Muscle layer of duodenum (tissue), 2 donors: ENCODE data around the gene PTPRQ.

Experiments used
- H3K27ac ChIP-seq: one replicate; pipeline ENCODE4 v1.7.0; 2013; ENCODE audit warnings: mild to moderate bottlenecking, low read length
- H3K27me3 ChIP-seq: one replicate; pipeline ENCODE4 v1.7.0; 2013; ENCODE audit warnings: low read depth, mild to moderate bottlenecking, control low read depth, low read length
- H3K36me3 ChIP-seq, 2 donors: one replicate each; pipeline ENCODE4 v1.7.0; 2013; ENCODE audit warnings: low read length in 2 of 2, control low read depth in 1 of 2, mild to moderate bottlenecking in 1 of 2; ENCODE audit not compliant: insufficient read depth in 2 of 2, control insufficient read depth in 1 of 2
- H3K4me1 ChIP-seq, 2 donors: one replicate each; pipeline ENCODE4 v1.7.0; 2013; ENCODE audit warnings: low read length in 2 of 2, mild to moderate bottlenecking in 2 of 2, control low read depth in 1 of 2, moderate library complexity in 1 of 2; ENCODE audit not compliant: insufficient read depth in 2 of 2, control insufficient read depth in 1 of 2
- H3K4me3 ChIP-seq, 2 donors: one replicate each; pipeline ENCODE4 v1.7.0; 2013; ENCODE audit warnings: low read length in 2 of 2, low read depth in 1 of 2, mild to moderate bottlenecking in 1 of 2
- H3K9me3 ChIP-seq, 2 donors: one replicate each; pipeline ENCODE4 v1.7.0; 2013; ENCODE audit warnings: low read length in 2 of 2, control low read depth in 1 of 2, mild to moderate bottlenecking in 1 of 2; ENCODE audit not compliant: control insufficient read depth in 1 of 2
- donor health status: healthy.

Gene PTPRQ

DNA sequence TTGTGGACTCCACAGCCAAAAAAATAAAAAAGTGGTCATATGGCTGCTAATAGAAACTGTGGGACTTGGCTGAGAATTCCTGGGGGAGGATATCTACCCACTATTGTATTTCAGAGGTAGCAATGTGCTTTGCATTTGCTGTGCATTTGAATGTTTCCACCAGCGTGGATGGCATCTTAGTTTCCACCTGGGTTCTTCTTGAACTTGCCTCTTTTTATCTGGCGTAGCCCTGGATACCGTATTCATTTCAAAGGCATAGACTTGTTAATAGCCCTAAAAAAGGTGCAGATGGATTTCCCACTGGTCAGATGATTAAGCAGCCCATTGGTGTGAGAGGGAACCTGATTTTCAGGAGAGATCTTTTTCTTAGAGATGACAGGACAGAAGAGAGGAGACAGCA lies 270.8 kb downstream of the PTPRQ start:
- H3K4me1 ChIP-seq: no peaks in the 10 kb centered on the region
- H3K27me3 ChIP-seq: peaks cover 29% of the 10 kb centered on the region
- no peaks in the 10 kb centered on the region for H3K36me3 ChIP-seq
- no peak overlapping the region for H3K27ac ChIP-seq
- H3K9me3 ChIP-seq: peaks cover 0 to 5% of the 10 kb centered on the region in 2 donors
- no peak overlapping the region for H3K4me3 ChIP-seq

DNA sequence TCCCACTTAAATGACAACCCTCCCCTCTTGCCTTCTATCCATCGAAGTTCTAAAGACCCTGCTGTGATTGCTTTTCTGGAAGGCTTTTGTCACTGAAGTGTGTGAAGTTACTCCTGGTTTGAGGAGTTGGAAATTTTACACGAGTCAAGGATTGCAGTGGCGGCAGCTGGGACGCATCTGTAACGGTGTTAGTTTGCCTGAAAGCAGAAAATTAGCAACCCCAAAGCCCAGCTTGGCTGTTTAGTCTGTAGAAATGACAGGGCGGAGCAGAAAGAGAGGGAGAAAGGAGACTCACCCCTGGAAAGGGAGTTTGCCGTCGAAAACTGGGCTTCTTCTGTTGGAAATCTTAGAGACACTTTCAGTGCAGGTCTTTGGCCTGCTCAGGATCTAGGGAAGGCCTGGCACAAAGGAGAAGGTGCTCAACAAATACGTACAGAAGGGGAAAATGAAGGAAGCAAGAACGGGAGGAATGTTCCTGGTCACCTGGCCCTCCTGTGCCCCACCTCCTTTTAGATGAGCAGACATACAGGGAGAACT lies 271.7 kb downstream of the PTPRQ start:
- Histone ChIP-seq H3K4me1 (no peaks in the 10 kb centered on the region), H3K9me3 (peaks cover 0 to 5% of the 10 kb centered on the region in 2 donors), H3K27me3 (peaks cover 29% of the 10 kb centered on the region), H3K27ac (no peak overlapping the region), H3K36me3 (no peaks in the 10 kb centered on the region), H3K4me3 (no peak overlapping the region)

DNA sequence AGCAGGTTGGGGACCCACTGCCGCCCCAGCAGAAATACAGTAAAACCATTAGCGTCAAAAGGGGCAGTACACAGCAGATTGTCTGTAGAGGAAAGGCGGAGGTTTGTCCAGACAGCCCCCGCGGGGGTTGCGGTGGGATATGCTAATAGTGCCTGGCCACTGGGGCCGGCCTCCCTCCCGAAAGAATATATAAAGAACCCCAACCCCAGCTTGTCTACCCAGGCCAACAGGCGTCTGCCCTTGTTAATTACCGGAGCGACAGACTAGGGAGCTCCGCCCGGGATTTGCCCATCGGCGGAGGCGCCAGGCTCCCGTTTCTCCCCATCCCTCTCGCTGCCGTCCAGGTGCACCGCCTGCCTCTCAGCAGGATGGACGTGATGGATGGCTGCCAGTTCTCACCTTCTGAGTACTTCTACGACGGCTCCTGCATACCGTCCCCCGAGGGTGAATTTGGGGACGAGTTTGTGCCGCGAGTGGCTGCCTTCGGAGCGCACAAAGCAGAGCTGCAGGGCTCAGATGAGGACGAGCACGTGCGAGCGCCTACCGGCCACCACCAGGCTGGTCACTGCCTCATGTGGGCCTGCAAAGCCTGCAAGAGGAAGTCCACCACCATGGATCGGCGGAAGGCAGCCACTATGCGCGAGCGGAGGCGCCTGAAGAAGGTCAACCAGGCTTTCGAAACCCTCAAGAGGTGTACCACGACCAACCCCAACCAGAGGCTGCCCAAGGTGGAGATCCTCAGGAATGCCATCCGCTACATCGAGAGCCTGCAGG lies 272.8 kb downstream of the PTPRQ start, which contains the start of gene MYF5:
Gene MYF5 (plus strand): TSS at position 217 of the 774 bp plus-strand sequence. CDS start 152 bp downstream, at position 369.
- Histone ChIP-seq H3K4me3 (no peak within 1 kb of the TSS), H3K27me3 (peaks cover 29% of the 10 kb centered on the region), H3K27ac (no peak within 1 kb of the TSS), H3K4me1 (no peaks in the 10 kb centered on the region), H3K9me3 (peaks cover 0 to 5% of the 10 kb centered on the region in 2 donors), H3K36me3 (no peaks in the 10 kb centered on the region)

DNA sequence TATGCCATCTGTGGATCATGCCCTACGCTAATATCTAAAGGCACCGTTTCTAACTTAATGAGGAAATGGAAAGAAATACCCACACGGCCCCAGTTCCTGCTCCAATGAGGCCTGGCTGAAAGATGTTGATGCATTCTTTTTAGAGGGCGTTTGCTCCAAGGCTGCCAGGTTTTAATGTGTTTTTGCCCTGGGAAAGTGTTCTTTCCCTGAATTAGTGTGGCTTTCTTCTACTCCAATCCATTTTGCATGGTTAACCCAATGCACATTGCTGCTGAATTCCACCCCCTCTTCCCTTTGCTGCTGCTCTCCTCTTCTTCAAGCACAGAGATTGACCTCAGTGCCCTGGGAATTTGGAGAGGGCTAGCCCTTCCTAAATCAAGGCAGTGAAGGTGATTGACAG lies 273.8 kb downstream of the PTPRQ start:
- Histone ChIP-seq H3K27ac (no peak overlapping the region), H3K27me3 (peaks cover 29% of the 10 kb centered on the region), H3K4me3 (no peak overlapping the region), H3K9me3 (peaks cover 0 to 5% of the 10 kb centered on the region in 2 donors), H3K4me1 (no peaks in the 10 kb centered on the region), H3K36me3 (no peaks in the 10 kb centered on the region)

DNA sequence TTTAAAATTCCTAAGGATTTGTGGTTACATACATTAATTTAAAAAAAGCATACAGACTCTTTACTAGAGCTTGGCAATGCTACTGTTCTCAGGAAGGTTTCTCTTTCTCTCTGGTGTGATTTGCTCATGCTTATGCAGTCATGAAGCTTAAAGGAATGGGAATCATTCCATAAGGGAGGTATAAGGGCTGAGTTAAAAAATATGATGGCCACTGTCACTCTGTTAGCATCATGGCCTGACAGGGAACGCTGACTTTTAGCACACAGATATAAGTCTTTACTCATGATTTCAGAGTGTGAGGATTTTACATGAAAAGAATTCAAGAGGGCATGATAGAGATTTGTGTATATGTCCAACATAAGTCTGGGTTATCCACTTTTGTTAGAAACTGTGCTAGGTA lies 276.5 kb downstream of the PTPRQ start:
- Histone ChIP-seq H3K4me3 (no peak overlapping the region), H3K27me3 (peaks cover 16% of the 10 kb centered on the region), H3K27ac (no peak overlapping the region), H3K36me3 (no peaks in the 10 kb centered on the region), H3K9me3 (peaks cover 0 to 5% of the 10 kb centered on the region in 2 donors), H3K4me1 (no peaks in the 10 kb centered on the region)

DNA sequence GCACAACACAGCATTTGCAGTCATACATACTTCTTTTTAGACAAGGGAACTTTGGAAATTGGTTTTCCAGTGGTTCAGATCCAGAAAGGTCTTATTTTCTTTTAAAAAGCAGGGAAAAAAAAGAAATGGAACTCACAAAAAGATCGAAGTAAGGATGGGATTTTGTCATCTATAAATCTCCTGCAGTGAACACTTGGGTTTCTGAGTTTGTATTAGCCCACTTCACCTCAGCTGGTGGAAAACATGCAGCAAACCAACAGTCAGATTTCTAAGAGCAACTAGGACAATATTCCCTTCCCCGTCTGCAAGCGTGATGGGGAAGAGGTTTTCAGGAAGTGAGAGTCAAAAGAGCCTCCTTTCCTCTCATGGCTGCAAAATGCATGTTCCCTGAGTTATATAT lies 277.3 kb downstream of the PTPRQ start:
- H3K4me3 ChIP-seq: no peak overlapping the region
- H3K36me3 ChIP-seq: no peaks in the 10 kb centered on the region
- no peak overlapping the region for H3K27ac ChIP-seq
- peaks cover 8% of the 10 kb centered on the region for H3K27me3 ChIP-seq
- no peaks in the 10 kb centered on the region for H3K4me1 ChIP-seq
- H3K9me3 ChIP-seq: peaks cover 0 to 5% of the 10 kb centered on the region in 2 donors
